DMS 273 (cell line): ENCODE measurements around the gene RCN2.
"Not testable (repeated sequence)": the region's sequence is repeated elsewhere in the genome, so short reads cannot be mapped to it uniquely, and the experiment has no call there.

Source experiments
- DNase-seq: peaks from one replicate; lab custom pipeline; 2025; ENCODE audit not compliant: unreplicated experiment; lab: John Stamatoyannopoulos, UW

The RCN2 gene

GRCh38 chr15:76931397-76932134 is at the start of gene RCN2:
TSS of gene RCN2 (plus strand) at chr15:76931749. CDS start at chr15:76931842, 93 bp downstream.
- DNase-seq = peak; percentile 96

GRCh38 chr15:76885212-76885611 is 46.3 kb upstream of the RCN2 start:
- DNase-seq = no peak

- DNase-seq = not testable (repeated sequence)
Observed at GRCh38 chr15:76887280-76888141, 44.0 kb upstream of the RCN2 start.

GRCh38 chr15:76892836-76893235 is 38.7 kb upstream of the RCN2 start:
- not testable (repeated sequence) for DNase-seq

GRCh38 chr15:76894174-76894573 is 37.4 kb upstream of the RCN2 start:
- no peak for DNase-seq

GRCh38 chr15:76898102-76898501 is 33.4 kb upstream of the RCN2 start:
- DNase-seq = no peak

- not testable (repeated sequence) for DNase-seq
Observed at GRCh38 chr15:76899176-76899930, 32.2 kb upstream of the RCN2 start.

GRCh38 chr15:76899931-76900310 is 31.6 kb upstream of the RCN2 start:
- not testable (repeated sequence) for DNase-seq

GRCh38 chr15:76901965-76902364 is 29.6 kb upstream of the RCN2 start:
- no peak for DNase-seq

- peak; percentile 19 for DNase-seq
Observed at GRCh38 chr15:76903251-76903681, 28.3 kb upstream of the RCN2 start.

GRCh38 chr15:76904461-76905012 is 27.0 kb upstream of the RCN2 start:
- DNase-seq = peak; percentile 74

- DNase-seq = peak; percentile 95
Observed at GRCh38 chr15:76905013-76905839, 26.3 kb upstream of the RCN2 start, which contains the start of gene SCAPER. TSS of gene SCAPER (minus strand) at chr15:76905340. CDS start at chr15:76883817, 21,523 bp downstream.

GRCh38 chr15:76905855-76906254 is 25.7 kb upstream of the RCN2 start:
- DNase-seq = peak; percentile 54

GRCh38 chr15:76912430-76912829 is 19.1 kb upstream of the RCN2 start:
- no peak for DNase-seq

- no peak for DNase-seq
Observed at GRCh38 chr15:76913737-76914136, 17.8 kb upstream of the RCN2 start.

GRCh38 chr15:76916369-76916768 is 15.2 kb upstream of the RCN2 start:
- no peak for DNase-seq

GRCh38 chr15:76928201-76928600 is 3.3 kb upstream of the RCN2 start:
- no peak for DNase-seq

- no peak for DNase-seq
Observed at GRCh38 chr15:76929011-76929760, 2.4 kb upstream of the RCN2 start.

- DNase-seq = peak; percentile 11
Observed at GRCh38 chr15:76930831-76931396, 635 bp upstream of the RCN2 start.
